Measurements from ENCODE around the gene RRH. TPM values are rescaled to one million over a fixed set of nuclear protein-coding genes. Genes with fewer than 3 reads are reported as not detected.

Gene RRH
- total and polyA plus RNA-seq, 2 of the 13 experiments (the other 11 are each of a cell fraction or from before 2014, with no cell fraction given): 0.07 to 0.17 TPM

DNA sequence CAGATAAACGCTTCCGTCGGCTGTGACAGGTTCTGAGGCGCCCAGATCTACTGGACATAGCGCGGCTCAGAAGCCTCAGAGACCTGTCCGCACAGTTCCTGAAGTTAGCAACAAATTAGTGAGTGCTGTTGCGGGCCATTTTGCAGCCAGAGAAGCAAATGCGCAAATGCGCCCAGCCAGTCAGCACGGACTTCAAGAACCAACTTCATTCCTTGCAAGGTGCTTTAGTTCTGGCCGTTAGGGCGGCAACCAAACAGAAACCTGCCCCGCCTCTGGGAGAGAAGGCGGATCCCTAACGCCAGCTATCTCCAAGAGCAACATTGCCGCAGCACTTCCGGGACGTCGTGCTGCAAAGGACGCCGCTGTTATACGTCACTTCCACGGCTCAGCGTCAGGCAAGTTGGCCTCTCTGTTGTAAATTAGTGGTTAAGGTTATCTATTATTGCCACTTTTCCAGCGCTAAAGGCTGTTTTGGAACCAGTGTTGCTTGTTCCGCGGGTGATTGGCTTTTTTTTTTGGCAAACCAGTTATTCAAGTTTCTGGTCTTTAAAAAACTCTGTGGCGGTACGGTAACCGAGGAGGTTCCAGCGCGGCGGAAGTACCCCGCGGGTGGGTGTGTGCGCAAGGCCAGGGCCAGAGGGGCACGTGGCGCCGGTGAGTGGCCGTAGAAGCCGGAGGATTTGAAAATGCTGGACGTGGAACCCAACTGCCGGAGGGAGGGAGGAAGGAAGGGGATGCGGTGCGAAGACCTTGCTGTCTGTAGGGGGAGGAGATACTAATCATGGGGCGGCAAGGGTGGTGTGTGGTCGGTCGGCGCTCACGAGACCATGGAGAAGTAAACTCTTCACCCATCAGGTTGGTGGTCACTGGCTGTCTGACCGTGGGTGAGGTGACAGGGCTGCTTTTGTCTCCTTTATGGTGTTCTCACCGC is 12.4 kb upstream of the RRH start, which contains the start of gene GAR1 (continued):
- TF ChIP-seq, protein P1, sequence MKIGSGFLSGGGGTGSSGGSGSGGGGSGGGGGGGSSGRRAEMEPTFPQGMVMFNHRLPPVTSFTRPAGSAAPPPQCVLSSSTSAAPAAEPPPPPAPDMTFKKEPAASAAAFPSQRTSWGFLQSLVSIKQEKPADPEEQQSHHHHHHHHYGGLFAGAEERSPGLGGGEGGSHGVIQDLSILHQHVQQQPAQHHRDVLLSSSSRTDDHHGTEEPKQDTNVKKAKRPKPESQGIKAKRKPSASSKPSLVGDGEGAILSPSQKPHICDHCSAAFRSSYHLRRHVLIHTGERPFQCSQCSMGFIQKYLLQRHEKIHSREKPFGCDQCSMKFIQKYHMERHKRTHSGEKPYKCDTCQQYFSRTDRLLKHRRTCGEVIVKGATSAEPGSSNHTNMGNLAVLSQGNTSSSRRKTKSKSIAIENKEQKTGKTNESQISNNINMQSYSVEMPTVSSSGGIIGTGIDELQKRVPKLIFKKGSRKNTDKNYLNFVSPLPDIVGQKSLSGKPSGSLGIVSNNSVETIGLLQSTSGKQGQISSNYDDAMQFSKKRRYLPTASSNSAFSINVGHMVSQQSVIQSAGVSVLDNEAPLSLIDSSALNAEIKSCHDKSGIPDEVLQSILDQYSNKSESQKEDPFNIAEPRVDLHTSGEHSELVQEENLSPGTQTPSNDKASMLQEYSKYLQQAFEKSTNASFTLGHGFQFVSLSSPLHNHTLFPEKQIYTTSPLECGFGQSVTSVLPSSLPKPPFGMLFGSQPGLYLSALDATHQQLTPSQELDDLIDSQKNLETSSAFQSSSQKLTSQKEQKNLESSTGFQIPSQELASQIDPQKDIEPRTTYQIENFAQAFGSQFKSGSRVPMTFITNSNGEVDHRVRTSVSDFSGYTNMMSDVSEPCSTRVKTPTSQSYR (CRISPR knock-in tag; IDR thresholded peaks at IDR 0.05; ENCODE audit: borderline replicate concordance): 0 out of 2 replicates have a peak, but pooled peaks have one; percentile 17
- TF ChIP-seq ZNF615 (CRISPR knock-in tag; IDR thresholded peaks at IDR 0.05; ENCODE audit: borderline replicate concordance) (no peak), GATAD1 (CRISPR knock-in tag; IDR thresholded peaks at IDR 0.05) (peak; percentile 98), KLF16 (CRISPR knock-in tag; IDR thresholded peaks at IDR 0.05) (peak in 1 of 2 experiments; percentile 82; a peak in 2 of 4 replicates), SP2 (CRISPR knock-in tag; IDR thresholded peaks at IDR 0.05) (peak; percentile 68), ZNF136 (CRISPR knock-in tag; IDR thresholded peaks at IDR 0.05; ENCODE audit: low read depth) (peak; percentile 59; the same call in 1 of the 2 replicates), TOE1 (CRISPR knock-in tag; IDR thresholded peaks at IDR 0.05) (no peak; the same call in 1 of the 2 replicates), ELF1 (CRISPR knock-in tag; IDR thresholded peaks at IDR 0.05) (peak; percentile 96), ZNF354B (CRISPR knock-in tag; IDR thresholded peaks at IDR 0.05) (no peak), MYC (CRISPR knock-in tag; IDR thresholded peaks at IDR 0.05; ENCODE audit: borderline replicate concordance) (peak; percentile 98)
- TF ChIP-seq, protein P2, sequence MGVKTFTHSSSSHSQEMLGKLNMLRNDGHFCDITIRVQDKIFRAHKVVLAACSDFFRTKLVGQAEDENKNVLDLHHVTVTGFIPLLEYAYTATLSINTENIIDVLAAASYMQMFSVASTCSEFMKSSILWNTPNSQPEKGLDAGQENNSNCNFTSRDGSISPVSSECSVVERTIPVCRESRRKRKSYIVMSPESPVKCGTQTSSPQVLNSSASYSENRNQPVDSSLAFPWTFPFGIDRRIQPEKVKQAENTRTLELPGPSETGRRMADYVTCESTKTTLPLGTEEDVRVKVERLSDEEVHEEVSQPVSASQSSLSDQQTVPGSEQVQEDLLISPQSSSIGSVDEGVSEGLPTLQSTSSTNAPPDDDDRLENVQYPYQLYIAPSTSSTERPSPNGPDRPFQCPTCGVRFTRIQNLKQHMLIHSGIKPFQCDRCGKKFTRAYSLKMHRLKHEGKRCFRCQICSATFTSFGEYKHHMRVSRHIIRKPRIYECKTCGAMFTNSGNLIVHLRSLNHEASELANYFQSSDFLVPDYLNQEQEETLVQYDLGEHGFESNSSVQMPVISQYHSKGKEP (CRISPR knock-in tag; IDR thresholded peaks at IDR 0.05): 0 out of 2 replicates have a peak, but pooled peaks have one; percentile 25
- TF ChIP-seq, protein P3, sequence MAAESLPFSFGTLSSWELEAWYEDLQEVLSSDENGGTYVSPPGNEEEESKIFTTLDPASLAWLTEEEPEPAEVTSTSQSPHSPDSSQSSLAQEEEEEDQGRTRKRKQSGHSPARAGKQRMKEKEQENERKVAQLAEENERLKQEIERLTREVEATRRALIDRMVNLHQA (CRISPR knock-in tag; IDR thresholded peaks at IDR 0.05): no peak
- TF ChIP-seq, protein P4, sequence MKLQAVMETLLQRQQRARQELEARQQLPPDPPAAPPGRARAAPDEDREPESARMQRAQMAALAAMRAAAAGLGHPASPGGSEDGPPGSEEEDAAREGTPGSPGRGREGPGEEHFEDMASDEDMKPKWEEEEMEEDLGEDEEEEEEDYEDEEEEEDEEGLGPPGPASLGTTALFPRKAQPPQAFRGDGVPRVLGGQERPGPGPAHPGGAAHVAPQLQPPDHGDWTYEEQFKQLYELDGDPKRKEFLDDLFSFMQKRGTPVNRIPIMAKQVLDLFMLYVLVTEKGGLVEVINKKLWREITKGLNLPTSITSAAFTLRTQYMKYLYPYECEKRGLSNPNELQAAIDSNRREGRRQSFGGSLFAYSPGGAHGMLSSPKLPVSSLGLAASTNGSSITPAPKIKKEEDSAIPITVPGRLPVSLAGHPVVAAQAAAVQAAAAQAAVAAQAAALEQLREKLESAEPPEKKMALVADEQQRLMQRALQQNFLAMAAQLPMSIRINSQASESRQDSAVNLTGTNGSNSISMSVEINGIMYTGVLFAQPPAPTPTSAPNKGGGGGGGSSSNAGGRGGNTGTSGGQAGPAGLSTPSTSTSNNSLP (IDR thresholded peaks at IDR 0.05; ENCODE audit: low read depth, low read length): 0 out of 2 replicates have a peak, but pooled peaks have one; percentile 10
- TF ChIP-seq, protein P5, sequence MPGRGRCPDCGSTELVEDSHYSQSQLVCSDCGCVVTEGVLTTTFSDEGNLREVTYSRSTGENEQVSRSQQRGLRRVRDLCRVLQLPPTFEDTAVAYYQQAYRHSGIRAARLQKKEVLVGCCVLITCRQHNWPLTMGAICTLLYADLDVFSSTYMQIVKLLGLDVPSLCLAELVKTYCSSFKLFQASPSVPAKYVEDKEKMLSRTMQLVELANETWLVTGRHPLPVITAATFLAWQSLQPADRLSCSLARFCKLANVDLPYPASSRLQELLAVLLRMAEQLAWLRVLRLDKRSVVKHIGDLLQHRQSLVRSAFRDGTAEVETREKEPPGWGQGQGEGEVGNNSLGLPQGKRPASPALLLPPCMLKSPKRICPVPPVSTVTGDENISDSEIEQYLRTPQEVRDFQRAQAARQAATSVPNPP (CRISPR knock-in tag; IDR thresholded peaks at IDR 0.05): 0 out of 2 replicates have a peak, but pooled peaks have one; percentile 19
- TF ChIP-seq, protein P6, sequence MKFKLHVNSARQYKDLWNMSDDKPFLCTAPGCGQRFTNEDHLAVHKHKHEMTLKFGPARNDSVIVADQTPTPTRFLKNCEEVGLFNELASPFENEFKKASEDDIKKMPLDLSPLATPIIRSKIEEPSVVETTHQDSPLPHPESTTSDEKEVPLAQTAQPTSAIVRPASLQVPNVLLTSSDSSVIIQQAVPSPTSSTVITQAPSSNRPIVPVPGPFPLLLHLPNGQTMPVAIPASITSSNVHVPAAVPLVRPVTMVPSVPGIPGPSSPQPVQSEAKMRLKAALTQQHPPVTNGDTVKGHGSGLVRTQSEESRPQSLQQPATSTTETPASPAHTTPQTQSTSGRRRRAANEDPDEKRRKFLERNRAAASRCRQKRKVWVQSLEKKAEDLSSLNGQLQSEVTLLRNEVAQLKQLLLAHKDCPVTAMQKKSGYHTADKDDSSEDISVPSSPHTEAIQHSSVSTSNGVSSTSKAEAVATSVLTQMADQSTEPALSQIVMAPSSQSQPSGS (CRISPR knock-in tag; IDR thresholded peaks at IDR 0.05): peak; percentile 84
